OCI-LY1 (cell line): ENCODE results near the gene SCTR.

Experiments used
- H2AFZ ChIP-seq: fragments of 200-600 bp; sonication (generic), shearing (Covaris generic); 2 replicates; pipeline ENCODE4 v1.6.0; 2014; ENCODE audit warnings: antibody characterized with exemption, mild to moderate bottlenecking, low read length
- H3F3A ChIP-seq: fragments of 200-600 bp; sonication (generic), shearing (Covaris generic); 2 replicates; pipeline ENCODE4 v1.6.0; 2014; ENCODE audit warnings: mild to moderate bottlenecking, antibody characterized with exemption, low read length, moderate library complexity; ENCODE audit not compliant: insufficient read depth
- H3K27ac ChIP-seq: fragments of 200-600 bp; sonication (generic); 2 replicates; pipeline ENCODE4 v1.5.1; 2014; ENCODE audit warnings: low read length, mixed run types, mild to moderate bottlenecking, low read depth; ENCODE audit not compliant: poor library complexity, severe bottlenecking
- H3K27me3 ChIP-seq: fragments of 200-600 bp; sonication (generic); 2 replicates; pipeline ENCODE4 v1.6.0; 2014; ENCODE audit warnings: antibody characterized with exemption, mild to moderate bottlenecking, low read length, moderate library complexity; ENCODE audit not compliant: insufficient read depth
- H3K36me3 ChIP-seq: fragments of 200-600 bp; sonication (generic); 2 replicates; pipeline ENCODE4 v1.6.1; 2014; ENCODE audit warnings: mild to moderate bottlenecking, antibody characterized with exemption, low read length, moderate library complexity, mixed read lengths; ENCODE audit not compliant: insufficient read depth
- H3K4me1 ChIP-seq: fragments of 200-600 bp; sonication (generic); 2 replicates; pipeline ENCODE4 v1.5.1; 2014; ENCODE audit warnings: mild to moderate bottlenecking, low read length, moderate library complexity; ENCODE audit not compliant: insufficient read depth, severe bottlenecking
- H3K4me2 ChIP-seq: fragments of 200-600 bp; sonication (generic), shearing (Covaris generic); 2 replicates; pipeline ENCODE4 v1.6.1; 2014; ENCODE audit warnings: low read length
- H3K4me3 ChIP-seq: fragments of 200-600 bp; sonication (generic); 2 replicates; pipeline ENCODE4 v1.5.1; 2014; ENCODE audit warnings: low read length, low read depth, mild to moderate bottlenecking, mixed read lengths; ENCODE audit not compliant: poor library complexity, severe bottlenecking
- H3K79me2 ChIP-seq: fragments of 200-600 bp; shearing (Covaris generic); 2 replicates; pipeline ENCODE4 v1.6.1; 2016; ENCODE audit warnings: mixed run types, low read length, mixed read lengths; ENCODE audit not compliant: insufficient read depth
- H3K9ac ChIP-seq: fragments of 200-600 bp; sonication (generic), shearing (Covaris generic); 2 replicates; pipeline ENCODE4 v1.6.1; 2014; ENCODE audit warnings: mild to moderate bottlenecking, low read length, mixed read lengths
- H3K9me2 ChIP-seq: fragments of 200-600 bp; sonication (generic), shearing (Covaris generic); 2 replicates; pipeline ENCODE4 v1.6.1; 2014; ENCODE audit warnings: low read depth, mild to moderate bottlenecking, low read length, mixed read lengths
- H3K9me3 ChIP-seq: fragments of 200-600 bp; shearing (Covaris generic); 2 replicates; pipeline ENCODE4 v1.6.1; 2014; ENCODE audit warnings: low read length, mixed read lengths
- H4K20me1 ChIP-seq: fragments of 200-600 bp; sonication (generic), shearing (Covaris generic); 2 replicates; pipeline ENCODE4 v1.6.0; 2016; ENCODE audit warnings: mild to moderate bottlenecking, low read length; ENCODE audit not compliant: insufficient read depth
- EZH2 ChIP-seq: fragments of 200-600 bp; sonication (generic), shearing (Covaris generic); IDR thresholded peaks from 2 replicates; pipeline ENCODE4 v1.8.0; 2017; ENCODE audit warnings: borderline replicate concordance, mixed run types, mild to moderate bottlenecking, antibody characterized with exemption, low read length, moderate library complexity, mixed read lengths
- TF ChIP-seq, protein P1 (sequence below): fragments of 200-600 bp; sonication (generic), shearing (Covaris generic); IDR thresholded peaks from 2 replicates; pipeline ENCODE4 v1.5.1; 2017; ENCODE audit warnings: mild to moderate bottlenecking, antibody characterized with exemption, low read length, moderate library complexity, mixed read lengths

SCTR gene

DNA sequence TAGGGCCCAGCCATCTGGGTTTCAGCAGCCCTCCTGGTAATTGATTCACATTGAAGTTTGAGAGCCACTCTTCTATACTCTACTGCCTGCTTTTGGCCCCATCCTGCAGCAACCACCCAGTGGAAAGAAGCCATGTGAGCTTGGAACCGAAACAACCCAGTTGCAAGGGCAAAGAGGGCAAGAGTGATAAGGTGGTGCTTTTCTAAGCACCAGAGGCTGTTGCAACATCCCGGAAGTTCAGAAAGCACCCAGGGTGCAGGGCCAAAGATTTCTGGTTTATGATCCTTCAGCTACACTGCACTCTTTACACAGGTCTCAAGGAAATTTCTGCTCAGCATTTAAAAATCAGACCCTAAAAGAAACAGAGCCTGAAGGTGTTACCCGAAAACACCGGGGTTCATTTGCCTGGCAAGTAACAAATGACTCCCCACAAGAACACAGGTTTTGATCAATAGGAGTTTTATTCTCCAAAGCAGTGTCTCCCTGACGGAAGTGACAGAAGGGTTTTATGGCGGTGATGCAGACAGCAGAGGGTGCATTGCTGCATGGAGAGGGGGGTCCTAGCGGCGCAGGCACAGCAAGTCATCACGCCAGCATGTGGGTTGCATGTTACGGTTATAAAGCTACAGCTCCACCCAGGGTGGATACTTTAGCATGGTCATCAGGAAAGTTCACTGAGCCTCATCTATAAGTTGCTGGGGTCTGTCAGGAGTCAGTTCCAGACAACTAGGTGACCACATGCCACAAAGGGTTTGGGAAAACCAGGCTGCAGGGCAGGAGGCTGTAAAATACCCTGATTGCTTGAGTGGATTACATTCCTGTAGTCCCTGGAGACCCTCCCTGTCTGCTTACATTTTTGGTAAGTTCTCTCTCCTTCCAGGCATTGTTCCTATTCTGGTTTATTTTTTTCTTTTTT is 121.4 kb downstream of the SCTR start:
- no peak overlapping the region for H3K9ac ChIP-seq
- H3K4me2 ChIP-seq, result no peak overlapping the region
- no peaks in the 10 kb centered on the region for H3K79me2 ChIP-seq
- H3K9me3 ChIP-seq, result no peaks in the 10 kb centered on the region
- H2AFZ ChIP-seq, result no peak overlapping the region
- no peaks in the 10 kb centered on the region for H4K20me1 ChIP-seq
- H3F3A ChIP-seq, result no peaks in the 10 kb centered on the region
- TF ChIP-seq, protein P1, sequence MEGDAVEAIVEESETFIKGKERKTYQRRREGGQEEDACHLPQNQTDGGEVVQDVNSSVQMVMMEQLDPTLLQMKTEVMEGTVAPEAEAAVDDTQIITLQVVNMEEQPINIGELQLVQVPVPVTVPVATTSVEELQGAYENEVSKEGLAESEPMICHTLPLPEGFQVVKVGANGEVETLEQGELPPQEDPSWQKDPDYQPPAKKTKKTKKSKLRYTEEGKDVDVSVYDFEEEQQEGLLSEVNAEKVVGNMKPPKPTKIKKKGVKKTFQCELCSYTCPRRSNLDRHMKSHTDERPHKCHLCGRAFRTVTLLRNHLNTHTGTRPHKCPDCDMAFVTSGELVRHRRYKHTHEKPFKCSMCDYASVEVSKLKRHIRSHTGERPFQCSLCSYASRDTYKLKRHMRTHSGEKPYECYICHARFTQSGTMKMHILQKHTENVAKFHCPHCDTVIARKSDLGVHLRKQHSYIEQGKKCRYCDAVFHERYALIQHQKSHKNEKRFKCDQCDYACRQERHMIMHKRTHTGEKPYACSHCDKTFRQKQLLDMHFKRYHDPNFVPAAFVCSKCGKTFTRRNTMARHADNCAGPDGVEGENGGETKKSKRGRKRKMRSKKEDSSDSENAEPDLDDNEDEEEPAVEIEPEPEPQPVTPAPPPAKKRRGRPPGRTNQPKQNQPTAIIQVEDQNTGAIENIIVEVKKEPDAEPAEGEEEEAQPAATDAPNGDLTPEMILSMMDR, result no peak
- TF ChIP-seq EZH2, result no peak
- no peaks in the 10 kb centered on the region for H3K36me3 ChIP-seq
- no peaks in the 10 kb centered on the region for H3K9me2 ChIP-seq
- no peak overlapping the region for H3K27ac ChIP-seq
- H3K27me3 ChIP-seq, result no peaks in the 10 kb centered on the region
- H3K4me1 ChIP-seq, result no peaks in the 10 kb centered on the region
- no peak overlapping the region for H3K4me3 ChIP-seq

DNA sequence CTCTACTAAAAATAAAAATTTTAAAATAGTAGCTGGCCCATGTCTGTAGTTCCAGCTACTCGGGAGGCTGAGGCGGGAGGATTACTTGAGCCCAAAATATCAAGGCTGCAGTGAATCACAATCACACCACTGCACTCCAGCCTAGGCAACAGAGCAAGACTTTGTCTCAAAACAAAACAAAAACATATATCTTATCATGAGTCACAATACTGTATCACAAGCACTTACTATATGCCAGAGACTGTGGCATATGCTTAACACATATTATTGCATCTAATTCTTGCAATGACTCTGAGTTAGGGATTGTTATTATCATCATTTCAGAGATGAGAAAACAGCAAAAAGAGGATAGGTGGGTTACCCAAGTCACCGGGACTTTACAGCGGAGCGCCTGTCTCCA is 122.2 kb downstream of the SCTR start:
- H3K4me1 ChIP-seq, result no peaks in the 10 kb centered on the region
- H3K36me3 ChIP-seq, result no peaks in the 10 kb centered on the region
- no peaks in the 10 kb centered on the region for H3K9me2 ChIP-seq
- no peak overlapping the region for H3K4me2 ChIP-seq
- H3K9ac ChIP-seq, result no peak overlapping the region
- H2AFZ ChIP-seq, result no peak overlapping the region
- no peaks in the 10 kb centered on the region for H3K27me3 ChIP-seq
- no peaks in the 10 kb centered on the region for H3K9me3 ChIP-seq
- H3K79me2 ChIP-seq, result no peaks in the 10 kb centered on the region
- H3K4me3 ChIP-seq, result no peak overlapping the region
- no peak for TF ChIP-seq EZH2
- TF ChIP-seq, protein P1, result no peak
- no peak overlapping the region for H3K27ac ChIP-seq
- no peaks in the 10 kb centered on the region for H4K20me1 ChIP-seq
- H3F3A ChIP-seq, result no peaks in the 10 kb centered on the region

DNA sequence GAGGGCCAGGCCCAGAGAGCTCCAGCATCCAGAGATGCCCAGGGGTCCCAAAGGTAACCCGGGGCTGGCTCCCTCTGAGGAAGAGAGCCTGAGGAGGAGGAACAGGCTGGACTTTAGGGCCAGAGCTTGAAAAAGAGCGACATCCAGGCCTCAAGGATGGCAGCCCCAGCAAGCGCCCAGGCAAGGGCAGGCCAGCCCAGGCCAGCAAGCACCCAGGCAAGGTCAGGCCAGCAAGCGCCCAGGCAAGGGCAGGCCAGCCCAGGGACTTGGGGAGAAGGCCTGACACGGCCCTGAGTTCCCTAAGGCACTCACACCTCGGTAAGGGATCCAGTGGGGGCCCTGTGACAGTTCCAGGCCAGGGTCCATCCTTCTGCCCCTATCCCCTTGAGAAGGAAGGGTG is 127.1 kb downstream of the SCTR start:
- no peaks in the 10 kb centered on the region for H3K9me2 ChIP-seq
- TF ChIP-seq, protein P1, result no peak
- no peak for TF ChIP-seq EZH2
- H3K27me3 ChIP-seq, result no peaks in the 10 kb centered on the region

More for the DNA sequence above, 127.1 kb downstream of the SCTR start:
- Histone ChIP-seq H3K9me3 (no peaks in the 10 kb centered on the region), H3K4me3 (no peak overlapping the region), H4K20me1 (no peaks in the 10 kb centered on the region), H3F3A (no peaks in the 10 kb centered on the region), H3K27ac (no peak overlapping the region), H3K79me2 (no peaks in the 10 kb centered on the region), H2AFZ (no peak overlapping the region), H3K9ac (no peak overlapping the region), H3K36me3 (no peaks in the 10 kb centered on the region), H3K4me1 (no peaks in the 10 kb centered on the region), H3K4me2 (no peak overlapping the region)
